Nephron (organoid): Measurements from ENCODE around the gene CUBN.

Experiments
- H3K27ac Mint-ChIP-seq, 3 experiments: 2 replicates each; pipeline ENCODE4 v1.8.0; 2020; ENCODE audit warnings: mixed read lengths in 3 of 3, mild to moderate bottlenecking in 2 of 3, moderate library complexity in 1 of 3
- H3K27me3 Mint-ChIP-seq: 2 replicates; pipeline ENCODE4 v1.8.0; 2021; ENCODE audit warnings: low read depth, mild to moderate bottlenecking, moderate library complexity, mixed read lengths
- H3K36me3 Mint-ChIP-seq: 2 replicates; pipeline ENCODE4 v1.8.0; 2020; ENCODE audit warnings: low read depth, mixed read lengths
- H3K4me1 Mint-ChIP-seq: 2 replicates; pipeline ENCODE4 v1.8.0; 2020; ENCODE audit warnings: mixed read lengths
- H3K4me3 Mint-ChIP-seq, 3 experiments: 2 replicates each; pipeline ENCODE4 v1.8.0; 2020; ENCODE audit warnings: mild to moderate bottlenecking in 3 of 3, mixed read lengths in 3 of 3, moderate library complexity in 2 of 3
- H3K9me3 Mint-ChIP-seq: 2 replicates; pipeline ENCODE4 v1.8.0; 2020; ENCODE audit warnings: mixed read lengths
- TF ChIP-seq, protein P1 (sequence below), 3 experiments: fragments of 200-600 bp; sonication (generic); IDR thresholded peaks; one replicate each; pipeline ENCODE4 v1.5.0; 2021; ENCODE audit warnings: antibody characterized with exemption in 3 of 3; ENCODE audit not compliant: unreplicated experiment in 3 of 3

Gene CUBN

DNA sequence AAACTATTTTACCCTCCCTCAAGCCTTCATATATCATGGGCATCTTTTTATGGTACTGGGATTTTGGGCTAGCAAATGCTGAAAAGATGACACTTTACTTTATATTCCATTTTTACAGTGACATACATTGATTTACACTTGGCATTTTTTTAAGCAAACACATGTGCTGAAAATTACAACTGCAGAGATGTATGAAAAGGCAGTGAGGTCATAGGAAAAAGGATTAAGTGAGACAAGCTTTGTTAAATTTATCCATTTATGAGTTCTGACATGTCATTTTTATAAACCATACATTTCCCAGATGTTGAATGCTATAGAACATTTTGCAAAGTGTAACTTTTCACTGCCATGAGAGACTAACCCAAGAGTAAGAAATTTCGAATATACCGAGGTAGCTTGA, 243.6 kb downstream of the CUBN start:
- TF ChIP-seq, protein P1, sequence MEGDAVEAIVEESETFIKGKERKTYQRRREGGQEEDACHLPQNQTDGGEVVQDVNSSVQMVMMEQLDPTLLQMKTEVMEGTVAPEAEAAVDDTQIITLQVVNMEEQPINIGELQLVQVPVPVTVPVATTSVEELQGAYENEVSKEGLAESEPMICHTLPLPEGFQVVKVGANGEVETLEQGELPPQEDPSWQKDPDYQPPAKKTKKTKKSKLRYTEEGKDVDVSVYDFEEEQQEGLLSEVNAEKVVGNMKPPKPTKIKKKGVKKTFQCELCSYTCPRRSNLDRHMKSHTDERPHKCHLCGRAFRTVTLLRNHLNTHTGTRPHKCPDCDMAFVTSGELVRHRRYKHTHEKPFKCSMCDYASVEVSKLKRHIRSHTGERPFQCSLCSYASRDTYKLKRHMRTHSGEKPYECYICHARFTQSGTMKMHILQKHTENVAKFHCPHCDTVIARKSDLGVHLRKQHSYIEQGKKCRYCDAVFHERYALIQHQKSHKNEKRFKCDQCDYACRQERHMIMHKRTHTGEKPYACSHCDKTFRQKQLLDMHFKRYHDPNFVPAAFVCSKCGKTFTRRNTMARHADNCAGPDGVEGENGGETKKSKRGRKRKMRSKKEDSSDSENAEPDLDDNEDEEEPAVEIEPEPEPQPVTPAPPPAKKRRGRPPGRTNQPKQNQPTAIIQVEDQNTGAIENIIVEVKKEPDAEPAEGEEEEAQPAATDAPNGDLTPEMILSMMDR (IDR thresholded peaks at IDR 0.05; ENCODE audit: unreplicated experiment in 3 of 3): no peak
- peaks cover 20% of the 10 kb centered on the region for H3K4me1 Mint-ChIP-seq
- H3K9me3 Mint-ChIP-seq: peaks cover 8% of the 10 kb centered on the region
- peak overlapping the region in 2 of 3 experiments; percentile 59 to 67 for H3K27ac Mint-ChIP-seq
- H3K36me3 Mint-ChIP-seq: peaks cover 5% of the 10 kb centered on the region
- H3K27me3 Mint-ChIP-seq: no peaks in the 10 kb centered on the region
- H3K4me3 Mint-ChIP-seq: no peak overlapping the region

DNA sequence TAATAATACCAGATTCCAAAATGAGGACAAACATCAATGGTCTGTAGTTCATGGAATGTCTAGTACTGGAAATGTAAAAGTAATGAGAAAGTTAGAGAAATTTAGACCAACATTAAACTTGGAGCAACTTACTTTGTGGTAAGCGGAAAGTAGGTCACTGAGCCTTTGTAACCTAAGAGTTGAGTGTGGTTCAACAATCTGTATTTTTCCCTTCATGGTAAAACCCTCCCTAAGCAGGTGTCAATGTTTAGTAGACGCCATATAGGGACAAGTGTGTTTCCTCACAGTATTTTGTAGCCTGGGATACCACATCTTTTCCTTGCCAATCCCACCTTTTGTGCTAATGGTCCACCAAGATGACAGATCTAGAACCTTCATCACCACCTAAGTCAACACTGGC, 245.1 kb downstream of the CUBN start:
- peaks cover 5% of the 10 kb centered on the region for H3K36me3 Mint-ChIP-seq
- H3K4me1 Mint-ChIP-seq: peaks cover 18% of the 10 kb centered on the region
- H3K27me3 Mint-ChIP-seq: no peaks in the 10 kb centered on the region
- H3K27ac Mint-ChIP-seq: no peak overlapping the region
- H3K4me3 Mint-ChIP-seq: no peak overlapping the region
- TF ChIP-seq, protein P1 (IDR thresholded peaks at IDR 0.05; ENCODE audit: unreplicated experiment in 3 of 3): no peak
- peaks cover 8% of the 10 kb centered on the region for H3K9me3 Mint-ChIP-seq

DNA sequence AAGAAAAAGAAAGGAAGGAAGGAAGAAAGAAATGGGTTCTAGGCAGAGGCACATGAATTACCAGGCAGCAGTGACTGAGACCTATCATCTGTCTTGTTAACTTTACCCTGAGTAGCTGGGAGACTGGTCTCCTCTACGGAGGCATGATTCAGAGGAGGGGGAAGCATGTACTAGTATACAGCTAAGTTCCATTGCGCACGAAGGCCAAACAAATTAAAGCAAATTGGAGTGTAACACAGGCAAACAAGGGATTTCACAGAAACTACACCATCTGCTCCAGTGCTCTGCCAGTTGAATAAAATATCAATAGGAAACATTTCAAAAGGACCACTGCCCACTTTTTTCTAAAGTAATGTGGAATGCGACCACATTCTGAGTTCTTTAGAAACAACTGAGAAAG, 246.5 kb downstream of the CUBN start:
- Mint-ChIP-seq H3K4me3 (no peak overlapping the region), H3K27me3 (no peaks in the 10 kb centered on the region), H3K27ac (no peak overlapping the region), H3K36me3 (peaks cover 5% of the 10 kb centered on the region), H3K4me1 (peaks cover 13% of the 10 kb centered on the region), H3K9me3 (peaks cover 5% of the 10 kb centered on the region)
- TF ChIP-seq, protein P1 (IDR thresholded peaks at IDR 0.05; ENCODE audit: unreplicated experiment in 3 of 3): no peak

DNA sequence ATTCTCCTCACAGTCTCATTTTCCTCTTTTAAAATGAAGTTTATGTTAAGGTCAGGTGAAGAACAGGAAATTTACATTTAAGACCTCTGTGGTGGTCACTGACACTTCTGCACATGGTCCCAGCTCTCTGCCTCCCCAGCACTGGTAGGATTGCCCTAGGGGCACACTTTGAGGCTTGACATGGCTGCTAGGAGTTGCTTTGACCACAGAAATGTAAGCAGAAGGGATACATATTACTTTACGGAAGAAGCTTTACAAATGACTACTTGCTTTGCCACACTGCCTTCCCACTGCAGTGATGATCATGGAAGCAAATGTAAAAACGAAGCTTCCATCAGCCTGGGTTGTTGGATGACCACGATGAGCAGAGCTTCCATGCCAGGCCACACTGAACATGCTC, 259.3 kb downstream of the CUBN start:
- H3K4me1 Mint-ChIP-seq: peaks cover 17% of the 10 kb centered on the region
- H3K36me3 Mint-ChIP-seq: no peaks in the 10 kb centered on the region
- H3K9me3 Mint-ChIP-seq: no peaks in the 10 kb centered on the region
- TF ChIP-seq, protein P1 (IDR thresholded peaks at IDR 0.05; ENCODE audit: unreplicated experiment in 3 of 3): no peak
- no peaks in the 10 kb centered on the region for H3K27me3 Mint-ChIP-seq
- H3K4me3 Mint-ChIP-seq: no peak overlapping the region
- no peak overlapping the region for H3K27ac Mint-ChIP-seq

DNA sequence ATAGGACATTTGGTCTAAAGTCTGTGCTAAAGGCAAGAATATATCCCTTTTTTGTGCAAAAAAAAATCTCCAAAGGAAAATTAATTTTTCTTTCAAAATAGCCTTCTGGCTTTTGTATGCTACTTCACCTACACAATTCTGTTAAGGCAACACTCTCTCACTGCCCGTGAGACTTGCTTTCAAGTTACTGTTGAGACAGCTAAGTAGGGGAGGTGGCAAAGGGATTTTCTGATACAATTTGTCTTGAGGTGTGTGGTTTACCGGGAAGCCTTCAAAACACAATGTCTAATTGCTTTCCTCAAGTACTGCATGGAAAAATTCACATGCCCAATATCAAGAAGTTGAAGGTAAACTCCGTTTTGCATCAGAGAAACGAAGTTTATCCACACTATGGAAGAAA, 261.6 kb downstream of the CUBN start:
- no peaks in the 10 kb centered on the region for H3K27me3 Mint-ChIP-seq
- TF ChIP-seq, protein P1 (IDR thresholded peaks at IDR 0.05; ENCODE audit: unreplicated experiment in 3 of 3): no peak
- H3K36me3 Mint-ChIP-seq: no peaks in the 10 kb centered on the region
- no peaks in the 10 kb centered on the region for H3K9me3 Mint-ChIP-seq
- H3K4me1 Mint-ChIP-seq: peaks cover 17% of the 10 kb centered on the region
- no peak overlapping the region for H3K4me3 Mint-ChIP-seq
- peak overlapping the region in 2 of 3 experiments; percentile 54 to 60 for H3K27ac Mint-ChIP-seq

DNA sequence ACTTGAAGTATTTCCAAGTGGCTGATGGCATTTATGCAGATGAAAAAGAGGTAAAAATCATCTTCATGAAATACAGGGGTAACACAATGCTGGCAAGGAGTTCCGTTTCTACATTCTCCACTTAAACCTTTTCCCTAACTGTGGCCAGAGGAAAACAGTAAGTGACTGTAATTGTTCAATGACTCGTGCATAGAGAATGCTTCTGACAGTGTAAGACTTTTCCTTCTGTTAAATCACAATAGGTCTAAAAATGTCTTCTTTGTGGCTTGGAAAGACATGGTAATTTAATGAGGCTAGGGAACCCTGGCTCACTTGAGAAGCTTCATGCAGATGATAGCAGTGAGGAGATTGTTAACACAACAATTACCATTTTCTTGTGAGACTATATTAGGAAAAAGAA, 262.1 kb downstream of the CUBN start:
- no peaks in the 10 kb centered on the region for H3K9me3 Mint-ChIP-seq
- peaks cover 17% of the 10 kb centered on the region for H3K4me1 Mint-ChIP-seq
- peak overlapping the region in 2 of 3 experiments; percentile 54 to 60 for H3K27ac Mint-ChIP-seq
- TF ChIP-seq, protein P1 (IDR thresholded peaks at IDR 0.05; ENCODE audit: unreplicated experiment in 3 of 3): no peak
- no peaks in the 10 kb centered on the region for H3K36me3 Mint-ChIP-seq
- H3K4me3 Mint-ChIP-seq: no peak overlapping the region
- no peaks in the 10 kb centered on the region for H3K27me3 Mint-ChIP-seq
